Measurements from ENCODE around the gene CCDC182. TPM values are rescaled to one million over a fixed set of nuclear protein-coding genes. Genes with fewer than 3 reads are reported as not detected.

The CCDC182 gene
- total and polyA plus RNA-seq, 9 of the 15 experiments (the other 6 are each of a cell fraction or from before 2014, with no cell fraction given) = not detected

GRCh38 chr17:57724729-57725125, 20.4 kb downstream of the CCDC182 start:
- no peaks in the 10 kb centered on the region for H3K9me1 ChIP-seq (ENCODE audit: control insufficient read depth, insufficient read depth, low read length)
- H3K4me1 ChIP-seq (replicated peaks in 1 of 2; ENCODE audit: control insufficient read depth in 2 of 2, insufficient read depth in 2 of 2, low read length in 2 of 2) = no peaks in the 10 kb centered on the region
- H3K27me3 ChIP-seq (ENCODE audit: control insufficient read depth in 2 of 2, insufficient read depth in 2 of 2, low read length in 2 of 2) = peaks cover 27 to 76% of the 10 kb centered on the region in 2 experiments
- POLR2A ChIA-PET = interaction anchor here (0.5 to 1.1 kb wide), 2 partner anchors 10 to 579 kb away, joined by 3 read pairs; no protein-coding TSS in a partner anchor
- no peak overlapping the region for H3K4me2 ChIP-seq (ENCODE audit: insufficient read depth, low read length)
- no peaks in the 10 kb centered on the region for H3K36me3 ChIP-seq (ENCODE audit: control insufficient read depth, insufficient read depth, low read length)
- CTCF ChIA-PET (ENCODE audit: low intra/inter-chr PET ratio) = no interaction called here
- DNase-seq (ENCODE audit: extremely low read depth in 1 of 4, low spot score in 3 of 4) (no peak), ATAC-seq (no peak), FAIRE-seq (no peak)
- H3K9me3 ChIP-seq (replicated peaks; ENCODE audit: control insufficient read depth, insufficient read depth, low read depth, low read length) = no peaks in the 10 kb centered on the region
- intact Hi-C loops (cut with micrococcal nuclease) (no loop called here), in situ Hi-C loops (cut with MboI) (no loop called here)
- no peak overlapping the region for H3K27ac ChIP-seq (ENCODE audit: extremely low read depth, low read depth, low read length)
- no TSS peak for BruUV-seq (replicated peaks)
- H3K9ac ChIP-seq (ENCODE audit: insufficient read depth in 1 of 2, low read depth in 2 of 2, low read length in 2 of 2) = no peak overlapping the region
- no peak overlapping the region for H3K4me3 ChIP-seq
- WGBS (ENCODE audit: insufficient coverage, low coverage, missing lambda C conversion rate) = 10% methylated on average over 5 of the region's 5 CpGs
- H3K79me2 ChIP-seq (ENCODE audit: control insufficient read depth, insufficient read depth, low read length) = no peaks in the 10 kb centered on the region
- peaks cover 16% of the 10 kb centered on the region; the same call in 1 of the 2 replicates for H4K20me1 ChIP-seq (replicated peaks; ENCODE audit: control insufficient read depth, insufficient read depth, low read length)
- no peak overlapping the region for H2AFZ ChIP-seq (ENCODE audit: low read depth, low read length)
- TF ChIP-seq ZNF282 (CRISPR knock-in tag; IDR thresholded peaks at IDR 0.05) (no peak), ZNF280B (CRISPR knock-in tag; IDR thresholded peaks at IDR 0.05) (no peak), ELF4 (CRISPR knock-in tag; IDR thresholded peaks at IDR 0.05) (no peak), ZNF316 (IDR thresholded peaks at IDR 0.05) (no peak), ZBTB7A (IDR thresholded peaks at IDR 0.05; ENCODE audit: borderline replicate concordance, control insufficient read depth, low read depth, low read length) (no peak), CBFB (CRISPR knock-in tag; IDR thresholded peaks at IDR 0.05) (no peak)
- TF ChIP-seq, protein P1, sequence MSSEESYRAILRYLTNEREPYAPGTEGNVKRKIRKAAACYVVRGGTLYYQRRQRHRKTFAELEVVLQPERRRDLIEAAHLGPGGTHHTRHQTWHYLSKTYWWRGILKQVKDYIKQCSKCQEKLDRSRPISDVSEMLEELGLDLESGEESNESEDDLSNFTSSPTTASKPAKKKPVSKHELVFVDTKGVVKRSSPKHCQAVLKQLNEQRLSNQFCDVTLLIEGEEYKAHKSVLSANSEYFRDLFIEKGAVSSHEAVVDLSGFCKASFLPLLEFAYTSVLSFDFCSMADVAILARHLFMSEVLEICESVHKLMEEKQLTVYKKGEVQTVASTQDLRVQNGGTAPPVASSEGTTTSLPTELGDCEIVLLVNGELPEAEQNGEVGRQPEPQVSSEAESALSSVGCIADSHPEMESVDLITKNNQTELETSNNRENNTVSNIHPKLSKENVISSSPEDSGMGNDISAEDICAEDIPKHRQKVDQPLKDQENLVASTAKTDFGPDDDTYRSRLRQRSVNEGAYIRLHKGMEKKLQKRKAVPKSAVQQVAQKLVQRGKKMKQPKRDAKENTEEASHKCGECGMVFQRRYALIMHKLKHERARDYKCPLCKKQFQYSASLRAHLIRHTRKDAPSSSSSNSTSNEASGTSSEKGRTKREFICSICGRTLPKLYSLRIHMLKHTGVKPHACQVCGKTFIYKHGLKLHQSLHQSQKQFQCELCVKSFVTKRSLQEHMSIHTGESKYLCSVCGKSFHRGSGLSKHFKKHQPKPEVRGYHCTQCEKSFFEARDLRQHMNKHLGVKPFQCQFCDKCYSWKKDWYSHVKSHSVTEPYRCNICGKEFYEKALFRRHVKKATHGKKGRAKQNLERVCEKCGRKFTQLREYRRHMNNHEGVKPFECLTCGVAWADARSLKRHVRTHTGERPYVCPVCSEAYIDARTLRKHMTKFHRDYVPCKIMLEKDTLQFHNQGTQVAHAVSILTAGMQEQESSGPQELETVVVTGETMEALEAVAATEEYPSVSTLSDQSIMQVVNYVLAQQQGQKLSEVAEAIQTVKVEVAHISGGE (CRISPR knock-in tag; IDR thresholded peaks at IDR 0.05) = no peak
